OCI-M2 (cell line): ENCODE data around the gene SYCE3.
A peak's percentile ranks its signal among the peaks of the same experiment; 100 is the strongest.
"Not testable (repeated sequence)": the region's sequence is repeated elsewhere in the genome, so short reads cannot be mapped to it uniquely, and the experiment has no call there.

ENCODE experiments used
- DNase-seq: peaks from one replicate; lab custom pipeline; 2025; ENCODE audit not compliant: unreplicated experiment; lab: John Stamatoyannopoulos, UW

SYCE3 gene

GRCh38 chr22:50522806-50523438, 39.8 kb downstream of the SYCE3 start:
- no peak for DNase-seq

DNA sequence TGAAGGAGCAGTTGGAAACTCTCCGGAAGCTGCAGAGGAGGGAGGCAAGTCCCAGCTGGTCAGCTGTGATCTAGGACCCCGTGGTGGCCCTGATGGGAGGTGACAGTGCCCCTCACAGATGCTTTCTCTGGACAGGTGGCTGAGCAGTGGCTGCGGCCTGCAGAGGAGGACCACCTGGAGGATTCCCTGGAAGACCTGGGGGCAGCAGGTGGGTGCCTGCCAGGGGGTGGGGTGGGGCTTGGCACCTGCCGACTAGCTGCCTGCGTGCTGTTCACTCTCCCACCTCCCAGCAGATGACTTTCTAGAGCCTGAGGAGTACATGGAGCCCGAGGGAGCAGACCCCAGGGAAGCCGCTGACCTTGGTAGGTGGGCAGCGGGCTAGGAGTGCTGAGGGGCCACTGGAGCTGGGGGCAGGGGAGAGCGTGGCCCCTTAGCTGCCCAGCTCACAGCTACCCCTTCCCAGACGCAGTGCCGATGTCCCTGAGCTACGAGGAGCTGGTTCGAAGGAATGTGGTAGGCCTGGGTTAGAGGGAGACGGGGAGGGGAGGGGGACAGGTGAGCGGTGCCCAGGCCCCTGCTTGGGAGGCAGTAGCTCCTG, 40.4 kb downstream of the SYCE3 start:
- no peak for DNase-seq

DNA sequence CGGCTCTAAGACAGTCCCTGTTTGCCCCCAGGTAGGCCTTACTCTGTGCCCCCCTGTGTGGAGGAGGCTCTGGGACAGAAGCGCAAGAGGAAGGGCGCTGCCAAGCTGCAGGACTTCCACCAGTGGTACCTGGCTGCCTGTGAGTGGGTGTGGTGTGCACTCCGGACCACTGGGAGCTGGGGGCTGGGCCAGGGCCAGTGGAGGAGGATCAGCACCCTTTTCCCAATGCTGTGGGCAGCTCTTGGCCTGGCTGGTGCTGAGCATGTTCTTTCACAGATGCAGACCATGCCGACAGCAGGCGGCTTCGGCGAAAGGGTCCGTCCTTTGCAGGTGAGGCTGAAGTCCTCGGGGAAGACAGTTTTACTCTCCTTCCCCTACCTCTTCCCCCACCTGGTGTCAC, 41.0 kb downstream of the SYCE3 start:
- no peak for DNase-seq

GRCh38 chr22:50520826-50521453, 41.8 kb downstream of the SYCE3 start:
- DNase-seq: no peak

GRCh38 chr22:50520184-50520583, 42.5 kb downstream of the SYCE3 start:
- not testable (repeated sequence) for DNase-seq

DNA sequence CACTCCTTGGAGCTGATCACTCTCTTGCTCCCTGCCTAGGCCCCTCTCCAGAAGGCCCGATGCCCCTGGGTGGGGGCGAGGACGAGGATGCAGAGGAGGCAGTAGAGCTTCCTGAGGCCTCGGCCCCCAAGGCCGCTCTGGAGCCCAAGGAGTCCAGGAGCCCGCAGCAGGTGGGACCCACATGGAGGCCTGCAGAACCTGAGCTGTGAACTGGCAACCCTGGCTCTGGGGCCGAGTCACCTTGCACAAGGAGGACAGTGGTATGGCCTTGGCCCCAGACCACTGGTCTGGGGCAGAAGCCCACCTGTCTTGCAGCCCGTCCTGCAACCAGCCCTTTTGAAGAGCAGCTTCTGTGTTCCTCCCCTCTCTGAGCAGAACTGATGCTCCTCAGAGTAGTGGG, 43.6 kb downstream of the SYCE3 start:
- no peak for DNase-seq

DNA sequence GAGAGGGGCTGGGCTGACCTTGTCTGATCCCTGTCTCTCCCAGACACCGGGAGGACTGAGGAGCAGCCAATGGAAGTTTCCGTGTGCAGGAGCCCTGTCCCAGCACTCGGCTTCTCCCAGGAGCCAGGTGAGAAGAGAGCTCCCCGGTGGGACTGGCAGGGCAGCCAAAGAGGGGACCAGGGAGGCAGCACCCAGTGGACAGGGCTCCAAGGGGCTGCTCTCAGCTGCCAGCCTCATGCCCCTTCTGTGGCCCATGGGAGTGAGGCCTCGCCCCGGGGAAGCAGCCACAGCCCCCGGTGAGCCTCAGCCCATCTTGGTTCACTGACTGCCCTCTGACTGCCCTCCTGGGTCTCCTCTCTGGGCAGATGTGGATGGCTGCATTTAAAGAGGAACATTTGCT, 44.1 kb downstream of the SYCE3 start:
- DNase-seq: no peak

GRCh38 chr22:50517495-50518260, 45.0 kb downstream of the SYCE3 start:
- no peak for DNase-seq

DNA sequence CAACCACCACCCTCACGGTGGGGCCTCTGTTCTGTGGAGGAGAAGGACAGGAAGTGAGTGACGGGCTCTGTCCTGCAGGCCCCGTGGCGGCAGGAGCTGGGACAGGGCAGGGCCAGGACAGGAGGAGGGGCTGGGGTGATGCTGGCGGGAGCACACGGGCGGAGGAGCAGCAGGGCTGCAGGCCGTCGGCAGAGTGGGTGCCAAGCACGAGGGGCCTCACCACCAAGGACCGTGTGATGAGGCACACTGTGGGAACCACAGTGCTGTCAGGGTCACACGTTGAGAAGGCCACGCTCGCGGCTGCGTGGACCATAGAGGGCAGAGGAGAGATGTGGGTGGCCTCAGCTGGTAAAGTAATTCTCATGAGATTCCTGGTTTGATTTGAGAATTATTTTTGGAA, 45.8 kb downstream of the SYCE3 start:
- no peak for DNase-seq

DNA sequence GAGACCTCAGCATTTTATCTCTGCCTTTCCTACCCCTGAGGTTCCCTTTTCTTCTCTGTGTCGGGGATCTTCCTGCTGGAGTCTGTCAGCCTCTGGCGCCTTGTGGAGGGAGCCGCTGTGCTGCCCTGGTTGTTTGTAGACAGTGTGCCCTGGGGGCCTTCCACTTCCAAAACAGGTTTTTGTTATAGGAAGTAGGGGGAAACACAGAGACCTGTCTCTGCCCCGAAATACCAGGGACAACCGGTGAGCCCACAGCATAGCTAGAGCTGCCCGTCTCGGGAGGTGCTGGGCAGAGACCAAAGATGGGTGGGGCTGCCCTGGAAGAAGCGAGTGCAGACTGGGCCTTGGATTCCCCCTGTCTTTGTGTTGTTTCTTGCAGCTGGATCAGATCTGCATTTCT, 46.7 kb downstream of the SYCE3 start:
- DNase-seq: no peak

- DNase-seq: no peak
These were observed 49.5 kb downstream of the SYCE3 start for GRCh38 chr22:50513175-50513574.

DNA sequence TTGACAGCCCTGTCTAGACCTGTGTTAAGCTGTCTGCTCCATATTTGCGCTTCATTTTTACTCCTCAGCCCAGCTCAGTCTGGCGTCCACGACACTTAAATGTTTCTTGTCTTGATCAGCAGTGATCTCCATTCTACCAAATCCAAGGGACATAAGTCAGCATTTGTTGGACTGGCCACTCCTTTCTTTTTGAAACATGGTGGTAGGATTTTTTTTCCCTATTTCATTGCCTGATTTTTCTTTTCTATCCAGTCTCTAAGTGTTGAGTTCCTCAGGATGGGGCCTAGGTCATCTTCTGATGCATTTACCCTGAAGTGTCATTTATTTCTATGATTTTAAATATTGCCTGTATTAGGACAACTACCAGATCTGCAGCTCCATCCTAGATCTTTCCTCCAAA, 53.8 kb downstream of the SYCE3 start:
- no peak for DNase-seq

GRCh38 chr22:50507991-50508884, 54.5 kb downstream of the SYCE3 start, which contains the start of gene NCAPH2:
NCAPH2 (plus strand) TSS chr22:50508224; CDS start chr22:50508338, 114 bp downstream.
- DNase-seq: peak; percentile 52

GRCh38 chr22:50507421-50507990, 55.2 kb downstream of the SYCE3 start, which contains the start of gene LMF2:
LMF2 (minus strand) TSS chr22:50507702; CDS start chr22:50507675, 27 bp downstream.
- DNase-seq: no peak

- no peak for DNase-seq
These were observed 55.9 kb downstream of the SYCE3 start for GRCh38 chr22:50506611-50507420.

DNA sequence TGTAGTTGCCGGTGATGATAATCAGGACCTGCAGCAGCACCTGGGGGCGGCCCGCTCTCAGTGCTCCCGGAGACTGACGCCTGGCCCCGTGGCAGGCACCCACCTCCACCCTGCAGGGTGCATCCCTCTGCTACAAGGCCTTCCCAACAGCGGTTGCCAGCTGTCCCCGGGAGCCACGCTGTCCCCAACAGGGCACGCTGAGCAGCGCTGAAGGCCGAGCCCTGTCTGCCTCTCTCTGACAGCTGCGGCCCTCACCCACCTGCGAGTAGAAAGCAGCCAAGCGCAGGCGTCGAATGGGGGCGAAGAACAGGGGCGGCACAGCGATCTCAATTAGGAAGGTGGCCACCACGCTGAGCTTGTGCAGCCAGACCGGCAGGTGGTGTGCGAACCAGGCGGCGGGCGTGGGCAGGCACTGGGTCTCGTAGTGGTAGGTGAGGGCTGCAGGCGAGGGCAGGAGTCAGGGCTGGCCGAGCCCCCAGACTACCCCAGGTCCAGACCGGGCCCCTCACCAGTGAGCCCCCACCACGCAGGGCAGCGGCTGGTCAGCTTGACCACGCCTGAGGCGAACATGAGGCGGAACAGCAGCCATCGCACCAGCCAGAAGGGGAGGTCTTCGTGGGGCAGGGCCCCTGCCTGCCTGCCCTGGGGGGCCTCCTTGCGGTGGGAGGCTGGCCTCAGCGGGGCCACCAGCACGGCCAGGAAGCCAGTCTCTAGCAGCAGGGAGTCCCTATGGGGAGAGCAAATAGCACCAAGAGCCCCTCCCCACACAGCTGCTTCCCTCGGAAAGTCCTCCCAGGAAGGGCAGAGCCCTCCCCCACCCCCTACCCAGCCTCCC, 56.7 kb downstream of the SYCE3 start:
- DNase-seq: no peak

GRCh38 chr22:50505276-50505775, 57.4 kb downstream of the SYCE3 start:
- no peak for DNase-seq
